ENCODE measurements around the gene MAP4K2. TPM values are rescaled to one million over a fixed set of nuclear protein-coding genes. Genes with fewer than 3 reads are reported as not detected.

The MAP4K2 gene
- total and polyA plus RNA-seq, 2 of the 13 experiments (the other 11 are each of a cell fraction or from before 2014, with no cell fraction given): 8.3 to 17.6 TPM

- TF ChIP-seq ZSCAN31 (CRISPR knock-in tag; IDR thresholded peaks at IDR 0.05; ENCODE audit: low read depth) (no peak), KDM2A (CRISPR knock-in tag; IDR thresholded peaks at IDR 0.05; ENCODE audit: borderline replicate concordance, low read depth) (0 out of 2 replicates have a peak, but pooled peaks have one; percentile 8), CREM (IDR thresholded peaks at IDR 0.05) (no peak), CREM (CRISPR knock-in tag; IDR thresholded peaks at IDR 0.05) (no peak), ZNF383 (CRISPR knock-in tag; IDR thresholded peaks at IDR 0.05; ENCODE audit: borderline replicate concordance) (no peak), REL (CRISPR knock-in tag; conservative IDR thresholded peaks at IDR 0.05) (no peak), ZNF777 (CRISPR knock-in tag; IDR thresholded peaks at IDR 0.05) (no peak), USF2 (IDR thresholded peaks at IDR 0.05; ENCODE audit: low read depth, low read length) (no peak), USF2 (CRISPR knock-in tag; IDR thresholded peaks at IDR 0.05; ENCODE audit: borderline replicate concordance) (no peak), SPEN (CRISPR knock-in tag; IDR thresholded peaks at IDR 0.05; ENCODE audit: low read depth) (no peak), ZNF557 (CRISPR knock-in tag; IDR thresholded peaks at IDR 0.05) (no peak), ZNF878 (CRISPR knock-in tag; IDR thresholded peaks at IDR 0.05) (no peak), IKZF5 (CRISPR knock-in tag; IDR thresholded peaks at IDR 0.05) (no peak), AGO2 (optimal IDR thresholded peaks at IDR 0.05; ENCODE audit: low read depth, low read length) (peak; percentile 60), ZFP91 (CRISPR knock-in tag; IDR thresholded peaks at IDR 0.05; ENCODE audit: borderline replicate concordance) (0 out of 2 replicates have a peak, but pooled peaks have one; percentile 34), POLR2G (IDR thresholded peaks at IDR 0.05; ENCODE audit: low read depth, low read length) (peak; percentile 61), ZNF451 (CRISPR knock-in tag; IDR thresholded peaks at IDR 0.05) (no peak), AKAP8 (CRISPR knock-in tag; IDR thresholded peaks at IDR 0.05) (peak; percentile 61; the same call in 1 of the 2 replicates), RBFOX2 (IDR thresholded peaks at IDR 0.05; ENCODE audit: low read depth, low read length) (0 out of 2 replicates have a peak, but pooled peaks have one; percentile 0), MED8 (CRISPR knock-in tag; IDR thresholded peaks at IDR 0.05; ENCODE audit: insufficient replicate concordance) (no peak), ZNF549 (CRISPR knock-in tag; IDR thresholded peaks at IDR 0.05) (no peak), ZNF574 (CRISPR knock-in tag; IDR thresholded peaks at IDR 0.05) (no peak), ARNT2 (CRISPR knock-in tag; IDR thresholded peaks at IDR 0.05; ENCODE audit: low read depth) (no peak), MLX (CRISPR knock-in tag; IDR thresholded peaks at IDR 0.05) (no peak)
Measured at GRCh38 chr11:64762277-64762673, 40.7 kb downstream of the MAP4K2 start (continued).
